BE2C (cell line): ENCODE measurements around the gene IQCH.

Experiments used
- DNase-seq: peaks from one replicate; pipeline ENCODE4 v3.0.0-alpha.2; 2020
- H3K27me3 ChIP-seq: fragments of 250-450 bp; sonication (Bioruptor Pico); 2 replicates; pipeline ENCODE4 v1.5.1; 2020; ENCODE audit warnings: mild to moderate bottlenecking
- H3K36me3 ChIP-seq: fragments of 250-450 bp; sonication (Bioruptor Pico); 2 replicates; pipeline ENCODE4 v1.5.1; 2020; ENCODE audit warnings: mild to moderate bottlenecking
- H3K4me1 ChIP-seq: fragments of 250-450 bp; sonication (Bioruptor Pico); 2 replicates; pipeline ENCODE4 v1.5.1; 2020
- H3K4me3 ChIP-seq: 2 replicates; pipeline ENCODE4 v1.5.1; 2011; ENCODE audit warnings: low read depth, low read length
- H3K9me3 ChIP-seq: fragments of 250-450 bp; sonication (Bioruptor Pico); 2 replicates; pipeline ENCODE4 v1.5.1; 2020
- CTCF ChIP-seq: IDR thresholded peaks from 2 replicates; pipeline ENCODE4 v1.5.1; 2012; ENCODE audit warnings: mild to moderate bottlenecking, low read depth, low read length

IQCH gene

DNA sequence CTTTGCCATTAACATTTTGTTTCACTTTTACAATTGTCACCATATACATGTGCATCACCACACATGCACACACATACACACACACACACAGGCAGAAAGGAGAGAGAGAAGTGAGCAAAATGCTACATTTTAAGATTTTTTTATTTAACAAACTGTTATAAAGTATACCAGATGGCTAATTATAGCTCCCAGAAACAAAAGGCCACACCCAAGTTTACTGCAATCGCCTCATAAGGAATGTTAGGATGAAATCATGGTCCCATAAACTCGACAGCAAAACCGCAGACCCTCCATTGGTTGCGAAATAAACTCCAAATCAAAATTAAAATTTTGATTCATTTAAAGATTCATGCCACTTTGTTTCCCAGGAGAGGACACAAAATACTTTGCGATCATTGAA is 250.2 kb downstream of the IQCH start:
- H3K4me1 ChIP-seq = no peaks in the 10 kb centered on the region
- TF ChIP-seq CTCF = no peak
- no peak overlapping the region for H3K4me3 ChIP-seq
- DNase-seq = no peak
- no peaks in the 10 kb centered on the region for H3K9me3 ChIP-seq
- no peaks in the 10 kb centered on the region for H3K27me3 ChIP-seq
- H3K36me3 ChIP-seq = no peaks in the 10 kb centered on the region; the same call in 1 of the 2 replicates

DNA sequence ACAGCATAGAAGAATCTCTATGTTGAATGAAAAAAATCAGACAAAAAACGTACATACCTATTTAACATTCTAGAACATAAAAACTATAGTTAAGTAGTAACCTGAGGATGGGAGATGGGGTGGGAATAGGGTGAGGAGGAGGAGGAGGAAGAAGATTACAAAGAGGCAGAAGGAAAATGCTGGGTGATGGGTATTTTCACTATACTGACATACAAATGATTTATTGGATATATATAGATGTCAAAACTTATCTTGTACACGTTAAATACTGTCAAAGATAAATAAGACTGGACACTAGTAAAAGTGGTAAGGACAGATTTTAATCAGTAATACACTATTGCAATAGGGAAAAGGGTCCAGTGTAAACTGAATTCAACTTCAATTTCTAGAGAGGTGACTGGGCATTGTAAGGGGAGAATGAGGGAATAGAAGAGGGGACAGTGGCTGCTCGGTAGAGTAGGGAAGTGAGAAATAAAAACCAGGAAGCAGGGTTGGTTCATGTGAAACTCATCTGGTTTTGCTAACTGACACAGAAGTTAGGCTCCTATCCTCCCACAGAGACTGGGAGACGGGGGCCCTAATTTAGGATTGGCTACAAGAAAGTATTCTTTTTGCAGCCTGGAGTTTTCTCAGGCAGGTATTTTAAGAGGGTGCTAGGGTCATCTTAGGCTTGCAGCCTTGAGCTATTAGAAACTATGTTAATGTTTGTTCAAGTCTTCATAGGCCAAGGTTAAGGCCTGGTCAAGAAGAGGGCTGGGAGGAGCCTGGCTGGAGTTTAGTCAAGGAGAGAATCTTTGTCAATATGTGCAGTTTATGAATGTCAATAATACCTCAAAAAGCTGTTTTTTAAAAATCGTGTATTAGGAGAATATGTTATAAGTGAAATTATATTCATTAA is 251.3 kb downstream of the IQCH start:
- Histone ChIP-seq H3K36me3 (no peaks in the 10 kb centered on the region; the same call in 1 of the 2 replicates), H3K4me3 (no peak overlapping the region), H3K4me1 (no peaks in the 10 kb centered on the region), H3K27me3 (no peaks in the 10 kb centered on the region), H3K9me3 (no peaks in the 10 kb centered on the region)
- no peak for TF ChIP-seq CTCF
- DNase-seq = no peak

DNA sequence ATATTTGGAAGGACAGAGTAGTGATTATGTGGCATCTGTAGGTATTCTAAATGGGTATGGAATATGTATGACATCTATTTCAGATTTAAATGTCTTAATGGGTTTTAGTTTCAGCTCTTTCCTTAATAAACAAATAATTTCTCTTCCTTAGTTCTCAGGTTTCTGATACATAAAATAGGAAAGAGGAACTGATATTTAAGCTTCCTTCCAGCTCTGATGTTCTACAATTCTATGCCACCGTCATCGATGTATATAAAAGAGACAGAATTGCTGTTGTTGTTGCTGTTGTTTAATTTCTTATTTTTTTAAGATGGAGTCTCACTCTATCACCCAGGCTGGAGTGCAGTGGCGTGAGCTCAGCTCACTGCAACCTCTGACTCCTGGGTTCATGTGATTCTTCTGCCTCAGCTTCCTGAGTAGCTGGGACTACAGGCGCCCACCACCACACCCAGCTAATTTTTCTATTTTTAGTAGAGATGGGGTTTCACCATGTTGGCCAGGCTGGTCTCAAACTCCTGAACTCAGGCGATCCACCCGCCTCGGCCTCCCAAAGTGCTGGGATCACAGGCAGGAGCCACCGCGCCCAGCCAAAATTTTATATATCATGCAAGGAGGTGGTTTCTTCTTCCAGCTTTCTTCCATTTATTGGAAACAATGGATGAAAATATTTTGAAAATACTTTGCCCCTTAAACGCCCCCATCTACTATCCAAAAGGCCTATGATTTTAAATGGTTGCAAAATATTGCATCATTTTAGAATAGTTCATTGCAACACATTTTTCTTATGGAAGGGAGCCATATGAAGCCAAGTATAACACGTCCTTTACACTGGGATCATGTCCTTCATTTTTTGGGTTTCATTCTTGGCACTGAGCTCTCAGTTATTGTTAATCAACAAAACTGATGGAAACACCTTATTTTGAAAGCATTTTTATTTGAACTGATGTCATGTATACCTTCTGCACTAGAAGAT is 252.5 kb downstream of the IQCH start:
- DNase-seq = no peak

DNA sequence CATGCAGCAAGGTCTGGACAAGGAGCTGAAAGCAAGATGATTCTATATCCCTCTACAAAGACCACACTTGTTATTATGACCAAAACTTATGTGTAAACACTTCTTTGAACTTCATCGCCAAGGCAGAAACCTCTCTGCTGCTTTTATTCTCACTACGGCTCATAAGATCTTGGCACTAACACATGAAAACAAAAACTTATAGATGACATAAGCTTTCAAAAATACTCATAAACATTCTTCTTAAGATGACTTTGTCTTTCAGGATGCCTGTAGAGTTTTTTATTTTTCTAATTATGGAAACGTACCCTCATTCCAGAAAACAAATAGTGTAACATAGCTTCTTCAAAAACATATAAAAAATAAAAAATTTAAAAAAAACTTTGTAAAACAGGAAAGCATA is 253.8 kb downstream of the IQCH start:
- H3K9me3 ChIP-seq = no peaks in the 10 kb centered on the region
- DNase-seq = no peak
- no peak overlapping the region for H3K4me3 ChIP-seq
- no peaks in the 10 kb centered on the region for H3K27me3 ChIP-seq
- H3K36me3 ChIP-seq = peaks cover 6% of the 10 kb centered on the region
- no peaks in the 10 kb centered on the region for H3K4me1 ChIP-seq
- TF ChIP-seq CTCF = no peak

More for the DNA sequence above, 252.5 kb downstream of the IQCH start:
- Histone ChIP-seq H3K9me3 (no peaks in the 10 kb centered on the region), H3K36me3 (no peaks in the 10 kb centered on the region; the same call in 1 of the 2 replicates), H3K4me3 (no peak overlapping the region), H3K4me1 (no peaks in the 10 kb centered on the region), H3K27me3 (no peaks in the 10 kb centered on the region)
- TF ChIP-seq CTCF = no peak

DNA sequence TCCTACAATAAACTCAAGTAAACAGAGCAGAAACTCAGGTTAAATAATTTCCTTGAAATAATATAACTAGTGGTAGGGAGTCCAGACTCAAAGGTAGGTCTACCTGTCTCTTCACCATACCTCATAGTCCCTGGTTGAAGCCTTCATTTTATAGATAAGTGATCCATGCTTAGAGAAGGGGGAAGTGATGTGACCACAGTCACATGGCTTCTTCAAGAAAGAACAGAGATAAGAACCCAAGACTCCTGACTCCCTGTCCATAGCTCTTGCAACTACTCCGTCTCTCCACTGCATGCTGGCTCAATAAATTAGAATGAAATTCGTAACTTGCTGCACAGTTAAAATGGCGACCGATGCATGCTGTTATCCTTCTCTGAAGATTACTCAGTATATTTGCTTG is 255.3 kb downstream of the IQCH start:
- TF ChIP-seq CTCF = no peak
- H3K9me3 ChIP-seq = no peaks in the 10 kb centered on the region
- DNase-seq = no peak
- H3K4me1 ChIP-seq = no peaks in the 10 kb centered on the region
- H3K36me3 ChIP-seq = peaks cover 6% of the 10 kb centered on the region
- no peaks in the 10 kb centered on the region for H3K27me3 ChIP-seq
- H3K4me3 ChIP-seq = no peak overlapping the region
